GM19025 (cell line): Measurements from ENCODE around the gene EPN3.

Source experiments
- ATAC-seq: cut with Tn5 transposase; IDR thresholded peaks from one replicate; pipeline ENCODE4 v1.9.1; 2021; ENCODE audit warnings: mild to moderate bottlenecking, low read depth, moderate library complexity; ENCODE audit not compliant: unreplicated experiment

EPN3 gene

DNA sequence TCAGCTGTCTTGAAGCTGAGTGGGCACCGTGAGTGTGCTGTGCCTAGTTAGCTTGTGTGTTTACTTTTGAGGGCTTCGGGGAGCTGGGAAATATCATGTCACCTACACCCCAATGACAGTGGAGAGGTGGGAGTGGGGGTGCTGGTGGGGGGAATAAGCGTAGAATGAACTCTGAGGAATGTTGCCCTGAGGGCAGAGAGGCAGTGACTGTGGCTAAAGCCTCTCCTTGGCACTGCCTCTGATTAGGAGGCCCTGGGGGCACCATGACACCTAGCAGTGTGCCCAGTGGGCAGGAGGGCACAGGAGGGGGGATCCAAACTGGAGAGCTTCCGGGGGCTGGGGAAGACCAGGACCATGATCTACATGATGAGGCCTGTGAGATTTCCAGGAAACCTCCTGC lies 52.8 kb downstream of the EPN3 start:
- no peak for ATAC-seq

DNA sequence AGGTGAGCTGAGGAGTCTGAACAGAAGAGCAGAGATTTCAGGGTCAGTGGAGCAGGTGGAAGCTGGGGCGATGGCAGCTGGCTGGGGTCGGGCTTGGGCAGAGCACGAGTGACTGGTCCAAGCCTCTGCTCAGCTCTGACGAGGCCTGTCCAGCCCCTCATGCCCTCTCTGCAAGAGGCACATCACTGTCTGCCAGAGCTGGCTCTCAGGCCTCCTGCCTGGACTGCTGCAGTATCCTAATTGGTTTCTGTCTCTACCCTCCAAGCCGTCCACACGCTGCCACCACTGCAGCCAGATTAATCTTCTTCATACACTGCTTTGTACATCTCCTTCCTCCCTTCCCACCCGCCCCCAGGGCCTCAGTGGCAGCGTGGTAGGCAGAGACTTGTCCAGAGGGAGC lies 53.4 kb downstream of the EPN3 start:
- ATAC-seq = no peak

DNA sequence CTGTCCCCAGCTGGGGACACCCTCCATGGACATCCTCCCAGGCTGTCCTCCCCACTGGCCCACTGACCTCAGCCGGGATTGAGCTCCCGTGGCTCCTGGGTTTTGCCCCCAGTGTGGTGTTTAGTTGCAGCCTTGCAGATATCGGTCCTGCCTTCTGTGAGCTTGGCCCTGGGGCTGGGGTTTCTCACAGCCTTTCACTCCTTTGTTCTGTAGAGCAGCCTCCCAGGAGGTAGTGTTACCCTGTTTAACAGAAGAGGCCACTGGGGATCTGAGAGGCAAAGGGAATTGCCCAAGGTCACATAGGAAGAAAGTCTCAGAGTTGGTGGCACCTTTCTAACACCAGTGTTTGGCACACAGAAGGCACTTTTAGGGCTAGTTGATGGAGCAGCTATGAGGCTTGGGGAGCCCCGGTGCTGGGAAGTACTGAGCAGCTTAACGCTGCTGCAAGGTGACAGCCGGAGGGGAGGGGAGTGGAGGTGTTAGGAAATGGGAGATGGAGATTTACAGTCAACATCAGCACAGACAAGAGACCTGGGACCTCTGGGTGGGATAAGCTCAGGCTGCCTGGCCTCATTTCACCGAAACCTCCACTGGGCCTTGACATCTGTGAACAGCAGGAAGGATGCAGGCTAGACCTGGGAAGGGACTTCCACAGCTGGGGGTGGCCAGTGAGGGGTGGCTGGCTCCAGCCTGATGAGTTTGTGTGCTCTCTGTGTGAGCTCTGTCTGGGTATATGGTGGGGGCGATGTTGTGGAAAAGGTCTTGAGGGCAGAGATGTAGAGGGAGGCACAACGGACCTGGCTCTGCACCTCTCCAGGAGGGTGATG lies 54.1 kb downstream of the EPN3 start:
- ATAC-seq = no peak

DNA sequence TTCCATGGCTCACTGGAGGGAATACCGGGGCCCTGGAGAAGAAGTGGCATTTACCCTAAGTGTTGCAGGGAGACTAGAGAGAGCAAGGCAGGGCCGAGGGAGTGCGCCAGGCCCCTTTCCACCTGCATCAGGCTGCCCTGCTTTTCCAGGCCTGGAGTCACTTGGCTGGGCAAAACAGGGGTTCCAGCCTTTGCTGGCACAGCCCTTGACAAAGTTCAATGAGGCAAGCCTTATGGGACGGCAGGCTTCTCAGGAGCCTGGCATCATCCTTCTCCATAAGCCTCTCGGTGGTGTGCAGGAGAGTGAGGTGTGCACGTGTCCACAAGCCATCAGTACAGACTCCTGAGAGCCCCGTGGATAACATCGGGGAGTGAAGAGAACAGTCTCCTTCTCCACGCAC lies 55.0 kb downstream of the EPN3 start:
- no peak for ATAC-seq

DNA sequence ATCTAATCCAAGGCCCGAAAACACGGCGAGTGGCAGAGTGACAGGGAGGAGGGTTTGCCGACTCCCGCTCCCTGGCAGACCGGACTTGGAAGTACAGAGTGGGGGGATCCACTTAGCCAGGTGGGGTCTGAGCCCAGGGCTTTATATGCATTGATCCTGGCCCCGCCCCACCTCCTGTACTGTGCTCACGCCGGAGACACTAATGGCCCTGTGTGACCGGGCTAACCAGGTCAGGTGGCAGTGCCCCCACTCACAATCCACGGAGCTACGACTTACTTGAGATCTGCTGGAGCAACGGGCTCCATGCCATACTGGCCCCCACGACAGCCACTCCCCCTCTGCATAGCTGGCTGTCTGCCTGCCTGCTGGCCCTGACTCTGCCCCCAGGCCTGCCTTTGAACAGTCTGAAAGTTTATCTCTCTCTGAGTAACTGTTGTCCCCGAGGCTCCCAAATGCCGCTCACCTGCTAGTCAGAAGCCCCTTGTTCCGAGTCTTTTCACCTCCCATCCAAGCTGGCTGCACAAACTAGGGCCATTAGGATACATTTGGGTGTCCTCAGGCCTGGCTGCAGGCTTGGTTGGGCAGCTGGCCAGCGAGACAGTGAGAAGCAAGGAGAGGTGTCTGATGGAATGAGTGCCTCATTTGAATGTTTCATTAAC lies 56.0 kb downstream of the EPN3 start:
- no peak for ATAC-seq

DNA sequence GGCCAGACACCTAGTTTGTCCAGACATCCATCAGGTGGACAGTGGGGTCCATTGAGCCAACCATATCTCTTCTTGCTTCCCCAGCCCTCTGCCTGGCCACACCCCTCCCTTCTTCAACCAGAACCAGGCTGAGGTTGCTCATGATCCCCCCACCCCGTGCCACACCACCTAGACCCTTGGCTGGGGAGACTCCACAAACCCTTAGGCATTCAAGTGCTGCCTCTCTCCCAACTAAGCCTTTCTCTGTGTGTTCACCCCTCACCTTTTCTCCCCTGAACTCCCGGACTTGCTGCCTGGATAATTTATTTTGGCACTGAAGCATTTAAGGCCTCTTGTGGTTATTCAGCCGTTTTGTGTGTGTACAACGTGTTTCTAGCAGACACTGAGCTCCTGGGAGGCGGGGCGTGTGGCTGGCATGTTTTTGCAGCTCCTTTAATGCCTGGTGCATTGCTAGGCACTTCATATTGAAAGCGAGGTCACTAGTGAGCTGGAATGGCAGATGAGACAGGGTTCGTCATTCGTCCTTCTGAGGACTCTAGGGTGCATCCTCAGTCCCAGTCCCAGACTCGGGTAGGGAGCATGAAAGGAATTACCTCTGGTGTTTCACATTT lies 56.7 kb downstream of the EPN3 start:
- no peak for ATAC-seq

DNA sequence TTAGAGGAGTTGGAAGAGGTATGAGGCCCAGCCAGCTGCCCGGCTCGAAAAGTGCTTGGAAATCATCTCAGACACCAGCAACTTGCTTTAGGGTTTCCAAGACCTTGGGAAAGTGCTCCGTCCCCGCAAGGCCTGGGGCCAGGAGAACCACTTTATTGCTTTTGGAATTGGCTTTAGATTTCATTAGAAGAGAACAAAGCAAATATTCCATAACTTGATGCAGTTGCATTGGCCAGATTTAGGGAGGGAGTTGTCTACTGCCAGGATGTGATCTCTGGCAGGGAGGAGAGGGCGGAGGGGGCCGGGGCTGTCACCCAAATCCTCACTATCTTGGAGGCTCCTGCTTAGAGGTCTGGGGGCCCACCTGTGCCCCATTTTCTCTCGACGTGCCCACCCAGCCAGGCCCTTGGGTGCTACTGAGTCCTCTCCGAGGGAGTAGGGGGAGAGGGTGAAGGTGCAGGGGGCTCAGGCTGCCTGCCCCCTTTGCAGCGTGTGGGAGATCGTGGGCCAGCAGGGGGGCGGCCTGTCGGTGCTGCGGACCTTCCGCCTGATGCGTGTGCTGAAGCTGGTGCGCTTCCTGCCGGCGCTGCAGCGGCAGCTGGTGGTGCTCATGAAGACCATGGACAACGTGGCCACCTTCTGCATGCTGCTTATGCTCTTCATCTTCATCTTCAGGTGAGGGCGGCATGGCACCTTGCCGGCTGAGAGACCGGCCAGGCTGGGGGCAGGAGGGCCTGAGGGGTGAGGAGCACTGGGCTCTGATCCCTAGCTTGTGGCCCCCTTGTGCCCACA lies 58.6 kb downstream of the EPN3 start:
- ATAC-seq = no peak

DNA sequence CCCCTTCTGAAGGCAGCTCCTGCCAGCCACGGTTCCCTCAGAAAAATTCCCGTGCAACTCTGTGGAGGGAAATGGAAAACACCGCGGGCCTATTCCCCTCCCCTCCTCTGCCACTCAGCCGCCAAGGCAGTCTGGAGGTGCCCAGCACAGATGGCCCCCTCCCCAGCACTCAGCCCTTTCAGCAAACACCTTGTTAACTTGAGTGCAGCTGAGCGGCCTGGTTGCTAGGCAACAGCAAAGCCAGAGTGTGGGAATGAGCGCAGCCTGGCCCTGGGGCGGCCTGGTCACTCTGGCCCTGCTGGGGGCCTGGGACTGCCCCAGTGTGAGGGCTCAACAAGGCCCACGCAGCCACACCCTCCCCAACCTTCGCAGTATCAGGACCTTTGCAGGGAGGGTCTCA lies 60.8 kb downstream of the EPN3 start:
- ATAC-seq = no peak
